Fibroblast of villous mesenchyme (primary cell): ENCODE measurements around the gene CARNS1. TPM values are rescaled to one million over a fixed set of nuclear protein-coding genes. Genes with fewer than 3 reads are reported as not detected.

ENCODE experiments used
- DNase-seq: peaks from one replicate; pipeline ENCODE4 v3.0.0-alpha.2; 2010; ENCODE audit warnings: low read depth
- H3K4me3 ChIP-seq: 2 replicates; pipeline ENCODE4 v1.5.1; 2011; ENCODE audit warnings: low read depth, mild to moderate bottlenecking, low read length
- total RNA-seq: library from RNA; depleted of rRNA; stranded (reverse); fragments of >200 nt; gene quantifications from 2 replicates; pipeline ENCODE4 v1.2.3, GENCODE V29; 2012
- TF ChIP-seq, protein P1 (sequence below): IDR thresholded peaks from 2 replicates; pipeline ENCODE4 v1.5.1; 2012; ENCODE audit warnings: low read depth, mild to moderate bottlenecking, low read length; ENCODE audit not compliant: insufficient read depth

The CARNS1 gene, protein sequence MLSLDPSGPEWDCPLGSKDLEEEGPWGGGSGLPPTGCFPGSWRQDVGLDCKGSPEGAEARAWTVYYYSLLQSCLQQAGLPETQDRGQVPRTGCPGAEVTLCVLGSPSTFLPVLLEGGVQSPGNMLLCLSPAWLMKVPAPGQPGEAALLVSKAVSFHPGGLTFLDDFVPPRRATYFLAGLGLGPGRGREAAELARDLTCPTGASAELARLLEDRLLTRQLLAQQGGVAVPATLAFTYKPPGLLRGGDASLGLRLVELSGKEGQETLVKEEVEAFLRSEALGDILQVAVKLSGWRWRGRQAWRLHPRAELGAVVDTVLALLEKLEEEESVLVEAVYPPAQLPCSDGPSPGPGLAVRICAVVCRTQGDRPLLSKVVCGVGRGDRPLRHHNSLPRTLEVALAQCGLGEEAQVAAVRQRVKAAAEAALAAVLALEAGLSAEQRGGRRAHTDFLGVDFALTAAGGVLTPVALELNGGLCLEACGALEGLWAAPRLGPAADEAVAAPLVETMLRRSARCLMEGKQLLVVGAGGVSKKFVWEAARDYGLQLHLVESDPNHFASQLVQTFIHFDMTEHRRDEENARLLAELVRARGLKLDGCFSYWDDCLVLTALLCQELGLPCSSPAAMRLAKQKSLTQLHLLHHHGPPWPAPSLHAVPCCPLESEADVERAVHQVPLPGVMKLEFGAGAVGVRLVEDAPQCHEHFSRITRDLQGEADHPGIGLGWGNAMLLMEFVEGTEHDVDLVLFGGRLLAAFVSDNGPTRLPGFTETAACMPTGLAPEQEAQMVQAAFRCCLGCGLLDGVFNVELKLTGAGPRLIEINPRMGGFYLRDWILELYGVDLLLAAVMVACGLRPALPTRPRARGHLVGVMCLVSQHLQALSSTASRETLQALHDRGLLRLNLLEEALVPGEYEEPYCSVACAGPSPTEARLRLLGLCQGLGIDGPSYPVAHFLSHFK
- total RNA-seq: not detected in 2 replicates

DNA sequence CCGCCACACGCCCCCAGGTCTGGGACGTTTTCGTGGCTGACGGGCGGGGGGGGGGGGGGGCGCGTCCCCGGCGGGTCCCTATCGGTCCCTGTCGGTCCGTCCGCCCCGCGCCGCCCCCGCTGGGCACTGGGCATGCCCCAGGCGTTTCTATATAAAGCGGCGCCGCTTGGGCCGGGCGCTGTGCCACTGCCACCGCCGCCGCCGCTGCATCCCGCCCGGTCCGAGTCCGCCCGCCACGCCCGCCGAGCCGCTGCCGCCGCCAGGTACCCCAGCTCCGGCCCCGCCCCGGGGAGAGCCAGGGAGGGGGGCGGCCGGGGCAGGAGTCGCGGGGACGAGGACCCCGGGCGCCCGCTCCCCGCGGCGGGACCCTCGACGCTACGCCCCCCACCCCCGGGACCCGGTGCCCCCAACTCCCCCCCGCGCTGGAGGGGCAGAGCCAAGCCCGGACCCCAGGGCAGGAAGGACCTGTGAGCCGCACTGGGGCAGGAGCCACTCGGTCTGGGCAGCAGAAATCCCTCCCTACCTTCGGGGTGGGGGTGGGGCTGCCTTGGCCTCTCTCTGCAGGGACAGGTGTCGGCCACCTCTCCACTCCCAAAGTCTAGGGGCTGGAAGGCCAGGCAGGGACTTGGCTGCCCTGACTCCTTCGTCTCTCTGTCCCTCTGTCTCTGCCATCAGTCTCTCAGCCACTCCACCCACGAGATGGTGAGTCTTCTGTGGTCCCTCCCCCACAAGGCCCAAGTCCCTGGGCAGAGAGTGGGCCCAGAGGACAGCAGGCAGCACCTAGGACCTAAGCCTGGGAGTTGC is at the start of gene CARNS1:
Gene CARNS1 (plus strand): TSS at position 178 of the 804 bp plus-strand sequence. CDS start 522 bp downstream, at position 700.
- H3K4me3 ChIP-seq: peak within 1 kb of the TSS; percentile 17

DNA sequence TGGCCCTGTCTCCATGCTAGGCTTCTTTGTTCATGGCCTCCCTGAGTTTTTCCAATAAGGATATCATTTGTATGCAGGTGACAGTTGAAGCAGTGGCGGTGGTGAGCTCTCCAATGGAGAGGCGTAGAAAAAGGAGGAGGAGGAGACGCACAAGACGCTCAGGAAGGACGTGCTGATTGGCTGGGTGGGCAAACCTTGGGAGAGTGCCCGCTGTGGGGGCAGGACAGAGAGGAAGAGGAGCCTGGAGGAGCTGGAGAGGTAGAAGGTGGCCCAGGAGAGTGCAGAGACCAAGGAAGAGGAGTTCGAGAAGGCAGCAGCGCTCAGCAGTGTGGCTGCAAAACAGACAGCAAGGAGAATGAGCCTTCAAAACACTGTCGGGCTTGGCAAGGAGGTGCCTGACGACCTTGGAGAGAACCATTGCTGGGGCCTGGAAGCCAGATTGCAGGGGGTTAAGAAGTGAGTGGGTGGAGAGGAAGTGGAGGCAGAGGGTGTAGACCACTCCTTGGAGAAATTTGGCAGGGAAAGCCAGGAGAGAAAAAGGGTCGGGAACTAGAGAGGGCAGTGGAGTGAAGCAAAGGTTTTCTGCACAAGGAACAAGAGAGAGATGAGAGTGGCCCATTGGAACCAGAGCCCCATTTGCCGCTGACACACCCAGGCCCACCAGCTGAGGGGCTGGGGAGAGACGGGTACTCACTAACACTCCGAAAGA is 49.6 kb upstream of the CARNS1 start:
- no peak overlapping the region for H3K4me3 ChIP-seq
- DNase-seq: no peak
- TF ChIP-seq, protein P1, sequence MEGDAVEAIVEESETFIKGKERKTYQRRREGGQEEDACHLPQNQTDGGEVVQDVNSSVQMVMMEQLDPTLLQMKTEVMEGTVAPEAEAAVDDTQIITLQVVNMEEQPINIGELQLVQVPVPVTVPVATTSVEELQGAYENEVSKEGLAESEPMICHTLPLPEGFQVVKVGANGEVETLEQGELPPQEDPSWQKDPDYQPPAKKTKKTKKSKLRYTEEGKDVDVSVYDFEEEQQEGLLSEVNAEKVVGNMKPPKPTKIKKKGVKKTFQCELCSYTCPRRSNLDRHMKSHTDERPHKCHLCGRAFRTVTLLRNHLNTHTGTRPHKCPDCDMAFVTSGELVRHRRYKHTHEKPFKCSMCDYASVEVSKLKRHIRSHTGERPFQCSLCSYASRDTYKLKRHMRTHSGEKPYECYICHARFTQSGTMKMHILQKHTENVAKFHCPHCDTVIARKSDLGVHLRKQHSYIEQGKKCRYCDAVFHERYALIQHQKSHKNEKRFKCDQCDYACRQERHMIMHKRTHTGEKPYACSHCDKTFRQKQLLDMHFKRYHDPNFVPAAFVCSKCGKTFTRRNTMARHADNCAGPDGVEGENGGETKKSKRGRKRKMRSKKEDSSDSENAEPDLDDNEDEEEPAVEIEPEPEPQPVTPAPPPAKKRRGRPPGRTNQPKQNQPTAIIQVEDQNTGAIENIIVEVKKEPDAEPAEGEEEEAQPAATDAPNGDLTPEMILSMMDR: no peak

More for the DNA sequence above, at the start of gene CARNS1:
- TF ChIP-seq, protein P1: no peak
- no peak for DNase-seq

DNA sequence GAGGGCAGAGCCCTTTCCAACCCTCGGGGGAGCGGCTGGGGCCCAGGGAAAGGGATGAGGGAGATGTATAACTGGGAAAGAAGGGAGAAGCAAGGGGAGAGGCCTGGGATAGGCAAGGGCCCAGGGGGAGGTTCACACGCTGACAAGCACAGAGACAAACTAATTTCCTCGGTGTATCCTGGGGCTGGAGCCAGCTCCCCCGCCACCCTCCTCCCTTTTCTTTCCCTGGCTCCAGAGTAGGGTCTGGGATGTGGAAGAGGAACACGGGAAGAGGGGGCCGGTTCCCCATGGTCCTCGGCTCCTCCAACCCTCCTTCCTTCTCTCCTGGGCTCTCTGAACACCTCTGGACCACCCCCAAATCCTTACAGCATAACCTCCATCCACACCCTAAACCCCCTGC is 48.9 kb upstream of the CARNS1 start:
- TF ChIP-seq, protein P1: no peak
- no peak overlapping the region for H3K4me3 ChIP-seq
- peak; percentile 42 for DNase-seq

DNA sequence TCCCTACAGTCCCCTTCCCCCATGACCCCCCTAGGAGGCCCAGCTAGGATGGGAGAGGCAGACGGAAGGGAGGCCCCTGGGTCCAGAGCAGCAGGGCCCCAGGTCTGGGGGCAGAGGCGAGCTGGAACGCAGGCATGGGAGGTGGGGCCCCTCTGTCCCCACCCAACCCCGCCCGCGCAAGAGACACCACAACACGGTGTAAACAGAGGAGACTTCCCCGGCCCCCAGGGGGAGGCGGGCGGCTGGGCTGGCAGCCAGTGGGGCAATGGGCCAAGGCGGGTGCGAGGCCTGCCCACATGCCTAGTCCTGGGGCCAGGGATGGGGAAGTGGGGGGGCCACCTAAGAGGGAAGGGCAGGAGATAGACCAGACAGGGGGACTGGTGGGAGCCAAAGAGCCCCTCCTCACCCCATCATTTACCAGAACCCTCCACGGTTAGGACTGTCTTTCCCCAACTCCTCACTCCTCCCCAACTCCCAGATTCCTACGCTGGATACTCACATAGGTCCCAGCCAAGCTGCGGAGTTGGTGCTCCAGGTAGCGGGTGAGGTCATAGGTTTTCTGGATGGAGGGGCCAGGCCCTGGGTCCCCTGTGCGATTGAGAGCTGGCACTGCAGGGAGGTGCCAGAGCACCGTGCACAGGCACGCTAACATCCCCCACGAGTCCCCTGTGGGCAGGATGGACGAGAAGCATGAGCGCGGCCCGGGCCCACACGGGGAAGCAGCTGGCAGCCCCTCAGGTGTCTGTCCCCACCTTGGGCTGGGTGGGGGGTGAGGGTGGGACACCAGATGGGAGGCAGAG is 48.3 kb upstream of the CARNS1 start:
- TF ChIP-seq, protein P1: no peak
- no peak overlapping the region for H3K4me3 ChIP-seq
- DNase-seq: peak; percentile 46

DNA sequence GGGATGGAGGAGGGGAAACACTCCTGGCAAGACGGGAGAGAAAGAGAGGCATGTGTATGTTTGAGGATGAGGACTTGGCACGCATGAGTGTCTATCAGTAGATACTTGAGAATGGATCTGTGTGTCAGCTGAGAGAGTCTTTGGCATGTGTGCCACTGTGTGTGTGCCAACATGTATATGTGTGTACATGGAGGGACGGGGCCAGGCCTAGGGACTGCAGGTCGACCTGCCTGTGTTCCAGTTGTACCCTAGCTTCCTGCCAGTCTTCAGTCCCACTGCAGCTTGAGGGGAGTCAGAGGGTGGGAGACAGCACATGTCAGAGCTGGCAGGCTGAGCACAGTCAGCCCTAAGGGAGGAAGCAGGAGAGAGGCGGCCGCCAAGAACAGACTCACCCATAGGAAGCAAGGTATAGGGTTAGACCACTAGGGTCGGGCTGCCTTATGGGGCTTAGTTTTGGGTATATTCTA is 47.7 kb upstream of the CARNS1 start:
- no peak for DNase-seq

More for the DNA sequence above, 47.7 kb upstream of the CARNS1 start:
- no peak overlapping the region for H3K4me3 ChIP-seq
- TF ChIP-seq, protein P1: no peak
